ENCODE data around the gene KLHL40. TPM values are rescaled to one million over a fixed set of nuclear protein-coding genes. Genes with fewer than 3 reads are reported as not detected.

The KLHL40 gene
- total and polyA plus RNA-seq, 2 donors (not counting 1 experiment from before 2014, with no cell fraction given), result not detected

- no peaks in the 10 kb centered on the region for H3K4me1 ChIP-seq (ENCODE audit: control insufficient read depth in 2 of 2, insufficient read depth in 2 of 2, low read length in 2 of 2)
- no peak overlapping the region for H3K9ac ChIP-seq (ENCODE audit: low read length)
- no peak overlapping the region for H3K4me3 ChIP-seq (ENCODE audit: control extremely low read depth in 1 of 5, extremely low read depth in 1 of 5, insufficient read depth in 1 of 5, low read depth in 2 of 5, low read length in 4 of 5)
- Mint-ChIP-seq H3K27ac (no peak overlapping the region), H3K27me3 (peaks cover 4% of the 10 kb centered on the region), H3K4me1 (no peaks in the 10 kb centered on the region), H3K4me3 (no peak overlapping the region), H3K9me3 (ENCODE audit: insufficient read depth) (no peaks in the 10 kb centered on the region)
- WGBS (ENCODE audit: insufficient coverage), result 91% methylated on average over 6 of the region's 8 CpGs
- intact Hi-C loops (cut with micrococcal nuclease), result no loop called here
- TF ChIP-seq EZH2 (IDR thresholded peaks at IDR 0.05; ENCODE audit: borderline replicate concordance, insufficient read depth, low read depth, low read length, poor library complexity, severe bottlenecking), result no peak
- no peak for TF ChIP-seq CTCF (IDR thresholded peaks at IDR 0.05)
- CTCF ChIA-PET, result no interaction called here
- H3K27me3 ChIP-seq (replicated peaks in 1 of 4; ENCODE audit: control extremely low read depth in 1 of 4, control insufficient read depth in 3 of 4, insufficient read depth in 4 of 4, low read length in 3 of 4), result peaks cover 0 to 16% (median 0%) of the 10 kb centered on the region in 4 experiments
- no peak overlapping the region for H2AFZ ChIP-seq (ENCODE audit: insufficient read depth, low read depth, low read length, poor library complexity, severe bottlenecking)
- H3K36me3 ChIP-seq (replicated peaks in 1 of 2; ENCODE audit: control extremely low read depth in 1 of 2, control insufficient read depth in 1 of 2, extremely low read depth in 1 of 2, insufficient read depth in 2 of 2, low read length in 1 of 2), result no peaks in the 10 kb centered on the region
- POLR2A ChIA-PET, result no interaction called here
- H4K20me1 ChIP-seq (ENCODE audit: control insufficient read depth, insufficient read depth, low read length, poor library complexity, severe bottlenecking), result no peaks in the 10 kb centered on the region
- no peak overlapping the region for H3K4me2 ChIP-seq (replicated peaks; ENCODE audit: low read depth, low read length, poor library complexity, severe bottlenecking)
- no peak overlapping the region for H3K27ac ChIP-seq (ENCODE audit: low read length in 2 of 2)
- peaks cover 0 to 15% (median 0%) of the 10 kb centered on the region in 3 donors for H3K9me3 ChIP-seq (ENCODE audit: control extremely low read depth in 1 of 3, control insufficient read depth in 2 of 3, insufficient read depth in 1 of 3, low read length in 2 of 3)
- no peaks in the 10 kb centered on the region for H3K79me2 ChIP-seq (ENCODE audit: control insufficient read depth, insufficient read depth, low read length)
- ATAC-seq (ENCODE audit: low read depth) (no peak), DNase-seq (no peak)
Measured at GRCh38 chr3:42704136-42704841, 19.0 kb downstream of the KLHL40 start.

GRCh38 chr3:42705058-42705767 is 19.9 kb downstream of the KLHL40 start:
- intact Hi-C loops (cut with micrococcal nuclease), result no loop called here
- Mint-ChIP-seq H3K27me3 (peaks cover 4% of the 10 kb centered on the region), H3K4me1 (no peaks in the 10 kb centered on the region), H3K27ac (no peak overlapping the region), H3K9me3 (ENCODE audit: insufficient read depth) (no peaks in the 10 kb centered on the region), H3K4me3 (no peak overlapping the region)
- H3K4me1 ChIP-seq (ENCODE audit: control insufficient read depth in 2 of 2, insufficient read depth in 2 of 2, low read length in 2 of 2), result no peaks in the 10 kb centered on the region
- H3K9ac ChIP-seq (ENCODE audit: low read length), result no peak overlapping the region
- ChIA-PET POLR2A (no interaction called here), CTCF (no interaction called here)
- peaks cover 0 to 15% (median 0%) of the 10 kb centered on the region in 3 donors for H3K9me3 ChIP-seq (ENCODE audit: control extremely low read depth in 1 of 3, control insufficient read depth in 2 of 3, insufficient read depth in 1 of 3, low read length in 2 of 3)
- DNase-seq (no peak), ATAC-seq (ENCODE audit: low read depth) (no peak)
- WGBS (ENCODE audit: insufficient coverage), result 89% methylated on average over 7 of the region's 7 CpGs
- no peak overlapping the region for H3K4me3 ChIP-seq (ENCODE audit: control extremely low read depth in 1 of 5, extremely low read depth in 1 of 5, insufficient read depth in 1 of 5, low read depth in 2 of 5, low read length in 4 of 5)
- H3K36me3 ChIP-seq (replicated peaks in 1 of 2; ENCODE audit: control extremely low read depth in 1 of 2, control insufficient read depth in 1 of 2, extremely low read depth in 1 of 2, insufficient read depth in 2 of 2, low read length in 1 of 2), result no peaks in the 10 kb centered on the region
- no peak overlapping the region for H2AFZ ChIP-seq (ENCODE audit: insufficient read depth, low read depth, low read length, poor library complexity, severe bottlenecking)
- H3K27me3 ChIP-seq (replicated peaks in 1 of 4; ENCODE audit: control extremely low read depth in 1 of 4, control insufficient read depth in 3 of 4, insufficient read depth in 4 of 4, low read length in 3 of 4), result peaks cover 0 to 16% (median 0%) of the 10 kb centered on the region in 4 experiments
- H3K4me2 ChIP-seq (replicated peaks; ENCODE audit: low read depth, low read length, poor library complexity, severe bottlenecking), result no peak overlapping the region
- H4K20me1 ChIP-seq (ENCODE audit: control insufficient read depth, insufficient read depth, low read length, poor library complexity, severe bottlenecking), result no peaks in the 10 kb centered on the region
- TF ChIP-seq EZH2 (IDR thresholded peaks at IDR 0.05; ENCODE audit: borderline replicate concordance, insufficient read depth, low read depth, low read length, poor library complexity, severe bottlenecking) (no peak), CTCF (IDR thresholded peaks at IDR 0.05) (no peak)
- H3K27ac ChIP-seq (ENCODE audit: low read length in 2 of 2), result no peak overlapping the region
- no peaks in the 10 kb centered on the region for H3K79me2 ChIP-seq (ENCODE audit: control insufficient read depth, insufficient read depth, low read length)

Measured in B cell (primary cell).